GM18909 (cell line): ENCODE data around the gene CC2D1B.

Source experiments
- ATAC-seq: cut with Tn5 transposase; IDR thresholded peaks from one replicate; pipeline ENCODE4 v1.9.1; 2021; ENCODE audit warnings: mild to moderate bottlenecking; ENCODE audit not compliant: unreplicated experiment, poor library complexity

The CC2D1B gene

DNA sequence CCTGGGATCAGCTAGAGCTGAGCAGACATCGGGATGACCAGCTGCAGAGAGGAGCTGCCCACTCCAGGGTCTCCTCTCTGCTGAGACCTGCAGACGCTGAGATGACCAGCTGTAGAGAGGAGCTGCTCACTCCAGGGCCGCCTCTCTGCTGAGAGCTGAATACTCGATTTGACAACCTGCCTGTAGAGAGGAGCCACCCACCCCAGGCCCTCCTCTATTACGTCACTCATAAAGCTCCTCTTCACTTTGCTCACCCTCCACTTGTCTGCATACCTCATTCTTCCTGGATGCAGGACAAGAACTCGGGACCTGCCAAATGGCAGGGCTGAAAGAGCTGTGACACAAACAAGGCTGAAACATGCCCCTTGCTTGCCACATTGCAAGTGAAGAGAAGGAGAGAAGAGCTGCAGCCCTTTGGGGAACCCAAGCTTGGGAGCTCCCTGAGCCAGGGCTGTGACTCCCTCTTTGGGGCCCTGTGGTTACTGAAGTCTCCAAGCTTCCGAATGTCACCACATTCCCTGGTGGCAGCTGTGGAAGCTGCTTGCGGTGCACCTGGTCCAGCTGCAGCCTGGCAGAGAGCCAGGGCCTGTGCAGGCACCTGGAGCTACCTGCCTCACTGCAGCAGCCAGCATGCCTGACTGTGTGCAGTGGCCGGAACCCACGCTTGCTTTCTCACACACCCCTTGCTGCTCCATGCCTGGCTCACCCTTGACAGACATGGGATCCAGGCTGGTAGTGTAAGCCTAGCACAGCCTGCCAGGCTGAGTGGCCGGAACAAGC lies 59.6 kb downstream of the CC2D1B start:
- no peak for ATAC-seq

DNA sequence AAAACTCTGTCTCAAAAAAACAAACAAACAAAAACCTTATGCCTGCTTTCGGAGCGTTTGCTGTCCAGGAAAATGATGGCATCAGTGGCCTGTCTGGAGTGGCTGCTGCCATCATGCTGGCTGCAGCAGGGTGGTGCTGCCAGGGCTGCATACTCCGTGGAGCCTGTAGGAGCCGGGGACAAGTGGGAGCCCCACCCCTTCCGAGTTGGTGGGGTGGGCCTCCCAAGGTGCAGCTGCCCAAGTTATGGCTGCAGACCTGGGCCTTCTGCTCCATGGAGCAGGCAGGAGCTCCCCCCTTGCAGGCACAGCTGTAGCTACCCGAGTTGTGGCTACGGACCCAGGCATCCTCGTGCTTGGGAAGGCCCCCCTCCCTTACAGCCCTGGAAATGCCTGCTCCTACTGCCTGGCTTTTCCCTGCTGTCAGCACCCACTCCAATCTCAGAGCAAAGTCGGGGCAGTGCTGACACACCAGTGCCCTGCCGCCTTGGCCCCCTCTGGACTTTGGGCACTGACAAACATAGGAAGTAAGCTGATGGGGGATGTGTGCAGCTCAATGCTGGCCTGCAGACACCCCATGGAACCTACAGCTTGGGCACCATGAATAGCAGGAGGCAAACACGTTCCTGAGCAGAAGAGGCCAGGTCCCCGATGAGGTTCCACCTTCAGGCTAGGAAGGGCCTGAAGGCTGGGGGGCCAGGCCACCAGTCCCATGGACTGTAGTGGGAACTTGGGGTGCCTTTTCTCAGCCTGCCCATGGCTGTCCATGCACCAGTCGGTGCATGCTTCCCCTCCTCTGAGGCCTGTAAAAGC lies 60.4 kb downstream of the CC2D1B start:
- no peak for ATAC-seq
